Measurements from ENCODE around the gene EMSY.

Gene EMSY

GRCh38 chr11:76597533-76598425 is 153.0 kb downstream of the EMSY start:
- no peak for DNase-seq

GRCh38 chr11:76598426-76598839 is 153.6 kb downstream of the EMSY start:
- peak; percentile 19 for DNase-seq

- no peak for DNase-seq
Observed at GRCh38 chr11:76599041-76600013, 154.5 kb downstream of the EMSY start.

- DNase-seq = no peak
Observed at GRCh38 chr11:76600124-76600655, 155.4 kb downstream of the EMSY start.

- DNase-seq = no peak
Observed at GRCh38 chr11:76601272-76601671, 156.5 kb downstream of the EMSY start.

- DNase-seq = no peak
Observed at GRCh38 chr11:76601724-76602123, 156.9 kb downstream of the EMSY start.

- DNase-seq = no peak
Observed at GRCh38 chr11:76602431-76602861, 157.6 kb downstream of the EMSY start.

All from CD4-positive, alpha-beta T cell treated with Interleukin-17A for 1 hour (primary cell).